A549 (cell line): ENCODE results near the gene IL17RA. TPM values are rescaled to one million over a fixed set of nuclear protein-coding genes. Genes with fewer than 3 reads are reported as not detected.

Source experiments
- ATAC-seq, 2 experiments: fragments of 200-7000 bp in 1 of 2; fragments of >200 bp in 1 of 2; cut with Nextera tagmentation in 1 of 2; cut with Tn5 transposase in 1 of 2; 3 replicates each; pipeline versions ENCODE4 v1.8.0 to v1.9.1; 2018 to 2020; ENCODE audit warnings: mild to moderate bottlenecking in 1 of 2, moderate library complexity in 1 of 2
- CTCF ChIA-PET: fragments of 300-600 bp; sonication (Branson Sonifier 250); formaldehyde crosslinking; extraction: SDS; loops from one replicate; lab custom pipeline; 2021; ENCODE audit warnings: antibody characterized with exemption, inconsistent platforms; lab: Yijun Ruan, JAX
- POLR2A ChIA-PET: fragments of 350-600 bp; formaldehyde crosslinking; extraction: SDS; loops from one replicate; lab custom pipeline; 2021; ENCODE audit warnings: antibody characterized with exemption, inconsistent platforms; lab: Yijun Ruan, JAX
- DNase-seq, 2 experiments: peaks; one replicate each; pipeline versions ENCODE4 v3.0.0 to v3.0.0-alpha.2; 2011 to 2016; ENCODE audit warnings: low read depth in 1 of 2, low spot score in 1 of 2
- FAIRE-seq: peaks from 2 replicates; lab custom pipeline; 2011; peaks lifted over from hg19 to GRCh38; lab: Jason Lieb, UNC
- H3K27ac ChIP-seq, 2 experiments: fragments of >200 bp; sonication (Bioruptor Twin); formaldehyde crosslinking; 3 replicates each; pipeline ENCODE4 v1.5.1; 2016 to 2017
- H3K4me1 ChIP-seq: fragments of >200 bp; sonication (Bioruptor Twin); formaldehyde crosslinking; 3 replicates; pipeline ENCODE4 v1.6.1; 2016
- H3K4me2 ChIP-seq: fragments of >200 bp; sonication (Bioruptor Twin); formaldehyde crosslinking; 3 replicates; pipeline ENCODE4 v1.6.1; 2016
- H3K4me3 ChIP-seq: fragments of >200 bp; sonication (Bioruptor Twin); formaldehyde crosslinking; 3 replicates; pipeline ENCODE4 v1.5.1; 2016
- H3K9me3 ChIP-seq: fragments of >200 bp; sonication (Bioruptor Twin); formaldehyde crosslinking; 3 replicates; pipeline ENCODE4 v1.6.1; 2016
- ATOH8 ChIP-seq: fragments of 250-450 bp; sonication (Bioruptor Pico); IDR thresholded peaks from 2 replicates; pipeline ENCODE4 v1.5.0; 2020; ENCODE audit warnings: low read depth, mild to moderate bottlenecking, moderate library complexity
- BCL3 ChIP-seq: fragments of >200 bp; sonication (Bioruptor Twin); formaldehyde crosslinking; IDR thresholded peaks from 3 replicates; pipeline ENCODE4 v1.6.1; 2016
- CBX2 ChIP-seq: fragments of 200-600 bp; sonication (generic); IDR thresholded peaks from 2 replicates; pipeline ENCODE4 v1.6.1; 2016; ENCODE audit warnings: low read depth, mild to moderate bottlenecking, borderline replicate concordance
- CBX8 ChIP-seq: fragments of 200-600 bp; sonication (generic); IDR thresholded peaks from 2 replicates; pipeline ENCODE4 v1.6.1; 2016
- CHD2 ChIP-seq: fragments of 150-350 bp; IDR thresholded peaks from 2 replicates; pipeline ENCODE4 v1.6.1; 2014; ENCODE audit warnings: low read length; ENCODE audit not compliant: partially characterized antibody
- E2F6 ChIP-seq: IDR thresholded peaks from 2 replicates; pipeline ENCODE4 v1.6.1; 2012; ENCODE audit warnings: low read depth, borderline replicate concordance
- FOSB ChIP-seq: fragments of 250-450 bp; sonication (Bioruptor Pico); IDR thresholded peaks from 2 replicates; pipeline ENCODE4 v1.5.0; 2020; ENCODE audit warnings: mild to moderate bottlenecking, moderate library complexity
- FOXS1 ChIP-seq: fragments of 250-450 bp; sonication (Bioruptor Pico); IDR thresholded peaks from 2 replicates; pipeline ENCODE4 v1.5.0; 2020; ENCODE audit warnings: mild to moderate bottlenecking, moderate library complexity
- HDAC2 ChIP-seq: fragments of 200-600 bp; sonication (generic); IDR thresholded peaks from 2 replicates; pipeline ENCODE4 v1.6.1; 2016
- HES2 ChIP-seq: fragments of >200 bp; sonication (Bioruptor Twin); formaldehyde crosslinking; IDR thresholded peaks from 2 replicates; pipeline ENCODE4 v1.6.1; 2016
- HEYL ChIP-seq: fragments of 250-450 bp; sonication (Bioruptor Pico); IDR thresholded peaks from 2 replicates; pipeline ENCODE4 v1.8.0; 2021; ENCODE audit warnings: mild to moderate bottlenecking, moderate library complexity
- HMGXB4 ChIP-seq: fragments of 250-450 bp; sonication (Bioruptor Pico); IDR thresholded peaks from 2 replicates; pipeline ENCODE4 v1.5.0; 2021; ENCODE audit warnings: mild to moderate bottlenecking, moderate library complexity, borderline replicate concordance
- HOXA7 ChIP-seq: fragments of 250-450 bp; sonication (Bioruptor Pico); IDR thresholded peaks from 2 replicates; pipeline ENCODE4 v1.5.0; 2020; ENCODE audit warnings: mild to moderate bottlenecking, moderate library complexity
- HOXB13 ChIP-seq: fragments of 250-450 bp; sonication (Bioruptor Pico); IDR thresholded peaks from 2 replicates; pipeline ENCODE4 v1.5.0; 2020; ENCODE audit warnings: low read depth, mild to moderate bottlenecking, moderate library complexity
- JUNB ChIP-seq: fragments of >200 bp; sonication (Bioruptor Twin); formaldehyde crosslinking; IDR thresholded peaks from 2 replicates; pipeline ENCODE4 v1.6.1; 2016
- KDM5A ChIP-seq: fragments of 200-600 bp; sonication (generic); IDR thresholded peaks from 2 replicates; pipeline ENCODE4 v1.6.1; 2016; ENCODE audit warnings: antibody characterized with exemption, mild to moderate bottlenecking
- MAFK ChIP-seq: fragments of 450-650 bp; IDR thresholded peaks from 2 replicates; pipeline ENCODE4 v1.6.1; 2014; ENCODE audit not compliant: partially characterized antibody
- MAZ ChIP-seq: fragments of 150-350 bp; IDR thresholded peaks from 2 replicates; pipeline ENCODE4 v1.6.1; 2014; ENCODE audit warnings: antibody characterized with exemption, low read depth, low read length, borderline replicate concordance
- MYC ChIP-seq: IDR thresholded peaks from 2 replicates; pipeline ENCODE4 v1.6.1; 2012; ENCODE audit warnings: mild to moderate bottlenecking, inconsistent platforms, low read length, improper control_type of control experiment, borderline replicate concordance
- NFE2L2 ChIP-seq: fragments of 150-350 bp; conservative IDR thresholded peaks from 2 replicates; pipeline ENCODE4 v1.6.1; 2014; ENCODE audit warnings: low read length
- PBX3 ChIP-seq: IDR thresholded peaks from 2 replicates; pipeline ENCODE4 v1.6.1; 2012
- POLR2A ChIP-seq: IDR thresholded peaks from 2 replicates; pipeline ENCODE4 v1.6.1; 2012; ENCODE audit warnings: mild to moderate bottlenecking, low read length
- RARB ChIP-seq: fragments of 250-450 bp; sonication (Bioruptor Pico); IDR thresholded peaks from 2 replicates; pipeline ENCODE4 v1.8.0; 2021; ENCODE audit warnings: mild to moderate bottlenecking, moderate library complexity
- RCOR1 ChIP-seq: fragments of 150-350 bp; IDR thresholded peaks from 2 replicates; pipeline ENCODE4 v1.6.1; 2014; ENCODE audit warnings: antibody characterized with exemption, low read length, low read depth
- SMC3 ChIP-seq: fragments of >200 bp; sonication (Bioruptor Twin); formaldehyde crosslinking; IDR thresholded peaks from 3 replicates; pipeline ENCODE4 v1.6.1; 2018; ENCODE audit warnings: inconsistent platforms
- ZC3H11A ChIP-seq: fragments of 450-650 bp; IDR thresholded peaks from 2 replicates; pipeline ENCODE4 v1.6.1; 2014; ENCODE audit warnings: antibody characterized with exemption, mild to moderate bottlenecking
- WGBS: methylation state at CpG from one replicate; pipeline ENCODE4 v1.1.6; 2017; ENCODE audit errors: missing lambda C conversion rate; 5-methylcytosine and 5-hydroxymethylcytosine counted together
- polyA plus RNA-seq, 4 experiments: library from polyadenylated mRNA; depleted of rRNA in 3 of 4; stranded (reverse); fragments of >200 nt; fragmentation: RNase III in 1 of 4; extraction: RNeasy Plus Mini Kit Qiagen cat#74134 plus additional on column Dnase treatment in 1 of 4; gene quantifications; 2 replicates in 3 of 4; 3 replicates in 1 of 4; pipeline ENCODE4 v1.2.3, GENCODE V29; 2011 to 2017

The IL17RA gene
- polyA plus RNA-seq, 2 of the 4 experiments (the other 2 are of a cell fraction): 4.3 to 6.4 TPM

- ATAC-seq: no peak
- TF ChIP-seq RARB (CRISPR knock-in tag) (no peak), BCL3 (no peak), MAFK (no peak), CBX2 (no peak), HDAC2 (no peak), FOXS1 (CRISPR knock-in tag) (no peak), HMGXB4 (CRISPR knock-in tag) (no peak), POLR2A (no peak), HOXB13 (CRISPR knock-in tag) (no peak), PBX3 (no peak), HOXA7 (CRISPR knock-in tag) (no peak), CHD2 (no peak), E2F6 (no peak), HEYL (CRISPR knock-in tag) (no peak), CBX8 (no peak), ZC3H11A (no peak)
- DNase-seq: no peak
- Histone ChIP-seq H3K9me3 (no peaks in the 10 kb centered on the region), H3K4me3 (no peak overlapping the region), H3K4me2 (no peak overlapping the region), H3K4me1 (no peaks in the 10 kb centered on the region), H3K27ac (no peak overlapping the region)
- ChIA-PET POLR2A (no interaction called here), CTCF (no interaction called here)
- FAIRE-seq: no peak
- WGBS: 83% methylated on average over 3 of the region's 3 CpGs
Measured at GRCh38 chr22:17093081-17093480, 8.3 kb downstream of the IL17RA start.

GRCh38 chr22:17095538-17095937, 10.7 kb downstream of the IL17RA start:
- Histone ChIP-seq H3K4me3 (no peak overlapping the region), H3K9me3 (no peaks in the 10 kb centered on the region), H3K4me2 (no peak overlapping the region), H3K27ac (no peak overlapping the region), H3K4me1 (no peaks in the 10 kb centered on the region)
- FAIRE-seq (no peak), ATAC-seq (peak in 1 of 2 experiments; percentile 68; a peak in 3 of 6 replicates), DNase-seq (no peak)
- ChIA-PET CTCF (interaction anchor here (0.7 to 1.7 kb wide), 4 partner anchors 12 to 76 kb away, joined by 3 to 6 read pairs (median 3); no protein-coding TSS in a partner anchor), POLR2A (no interaction called here)
- WGBS: 90% methylated on average over 6 of the region's 6 CpGs
- TF ChIP-seq FOXS1 (CRISPR knock-in tag) (no peak), NFE2L2 (no peak), RCOR1 (no peak), CBX8 (no peak), E2F6 (no peak), JUNB (no peak), HES2 (no peak), SMC3 (no peak), KDM5A (no peak), MAZ (no peak), ATOH8 (CRISPR knock-in tag) (no peak), FOSB (CRISPR knock-in tag) (no peak), MYC (no peak)
- TF ChIP-seq, all 56 proteins: peak for 0
